DND-41 (cell line): ENCODE results near the gene FLT3.

Source experiments
- EZH2 ChIP-seq: IDR thresholded peaks from 3 replicates; pipeline ENCODE4 v1.6.1; 2012; ENCODE audit warnings: borderline replicate concordance, low read depth, mild to moderate bottlenecking, moderate library complexity, low read length, inconsistent platforms; ENCODE audit not compliant: severe bottlenecking
- TF ChIP-seq, protein P1 (sequence below): IDR thresholded peaks from 2 replicates; pipeline ENCODE4 v1.5.1; 2012; ENCODE audit warnings: borderline replicate concordance, low read length, moderate library complexity, mild to moderate bottlenecking; ENCODE audit not compliant: poor library complexity, severe bottlenecking; ENCODE audit errors: extremely low read depth

DNA sequence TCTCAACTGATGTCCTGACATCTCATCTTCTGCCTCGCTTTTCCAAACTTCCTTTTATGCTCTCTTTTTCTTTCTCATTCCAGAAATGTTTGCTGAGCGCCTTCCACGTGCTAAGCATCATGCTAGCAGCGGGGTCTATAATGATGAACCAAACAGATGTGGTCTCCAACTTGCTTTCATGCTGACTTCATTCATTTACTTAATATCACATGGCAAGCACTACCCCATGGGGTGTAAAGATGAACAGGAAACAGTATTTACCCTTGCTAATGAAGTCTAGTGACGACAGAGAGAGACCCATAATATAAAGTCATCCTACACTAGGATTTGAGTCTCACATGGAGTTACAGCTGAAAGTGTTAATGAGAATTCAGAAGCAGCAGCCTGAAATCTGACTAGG lies 90.3 kb downstream of the FLT3 start:
- TF ChIP-seq, protein P1, sequence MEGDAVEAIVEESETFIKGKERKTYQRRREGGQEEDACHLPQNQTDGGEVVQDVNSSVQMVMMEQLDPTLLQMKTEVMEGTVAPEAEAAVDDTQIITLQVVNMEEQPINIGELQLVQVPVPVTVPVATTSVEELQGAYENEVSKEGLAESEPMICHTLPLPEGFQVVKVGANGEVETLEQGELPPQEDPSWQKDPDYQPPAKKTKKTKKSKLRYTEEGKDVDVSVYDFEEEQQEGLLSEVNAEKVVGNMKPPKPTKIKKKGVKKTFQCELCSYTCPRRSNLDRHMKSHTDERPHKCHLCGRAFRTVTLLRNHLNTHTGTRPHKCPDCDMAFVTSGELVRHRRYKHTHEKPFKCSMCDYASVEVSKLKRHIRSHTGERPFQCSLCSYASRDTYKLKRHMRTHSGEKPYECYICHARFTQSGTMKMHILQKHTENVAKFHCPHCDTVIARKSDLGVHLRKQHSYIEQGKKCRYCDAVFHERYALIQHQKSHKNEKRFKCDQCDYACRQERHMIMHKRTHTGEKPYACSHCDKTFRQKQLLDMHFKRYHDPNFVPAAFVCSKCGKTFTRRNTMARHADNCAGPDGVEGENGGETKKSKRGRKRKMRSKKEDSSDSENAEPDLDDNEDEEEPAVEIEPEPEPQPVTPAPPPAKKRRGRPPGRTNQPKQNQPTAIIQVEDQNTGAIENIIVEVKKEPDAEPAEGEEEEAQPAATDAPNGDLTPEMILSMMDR = no peak
- no peak for TF ChIP-seq EZH2
